GM08714 (cell line): ENCODE data around the gene MCM5.
"Not testable (repeated sequence)": the region's sequence is repeated elsewhere in the genome, so short reads cannot be mapped to it uniquely, and the experiment has no call there.

Experiments used
- H3K4me3 ChIP-seq: fragments of 200-500 bp; sonication (Bioruptor generic); 2 replicates; pipeline ENCODE4 v1.5.1; 2014; ENCODE audit warnings: mild to moderate bottlenecking, low read length, inconsistent platforms
- ZNF274 ChIP-seq: IDR thresholded peaks from 2 replicates; pipeline ENCODE4 v1.6.1; 2012; ENCODE audit warnings: mild to moderate bottlenecking, low read depth, low read length

Gene MCM5

DNA sequence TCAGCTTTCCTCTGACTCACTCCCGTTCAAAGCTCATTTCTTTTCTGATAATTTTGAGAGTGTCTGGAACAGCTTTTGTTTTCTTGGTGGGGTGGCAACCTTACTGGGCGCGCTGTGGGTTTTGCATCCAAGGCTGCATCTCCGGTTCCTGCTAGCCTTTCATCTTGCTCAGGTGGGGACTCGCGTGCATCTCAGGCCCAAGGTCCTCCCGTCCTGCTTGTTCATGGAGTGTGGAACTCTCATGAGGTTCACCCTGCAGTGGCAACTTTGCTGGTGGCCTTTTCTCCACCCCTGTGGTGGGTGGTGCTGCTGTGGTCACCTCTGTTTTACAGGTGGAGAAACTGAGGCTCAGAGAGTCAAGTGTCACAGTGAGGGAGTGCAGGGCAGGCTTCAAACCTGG lies 25.6 kb downstream of the MCM5 start:
- no peak overlapping the region for H3K4me3 ChIP-seq
- TF ChIP-seq ZNF274 = no peak

DNA sequence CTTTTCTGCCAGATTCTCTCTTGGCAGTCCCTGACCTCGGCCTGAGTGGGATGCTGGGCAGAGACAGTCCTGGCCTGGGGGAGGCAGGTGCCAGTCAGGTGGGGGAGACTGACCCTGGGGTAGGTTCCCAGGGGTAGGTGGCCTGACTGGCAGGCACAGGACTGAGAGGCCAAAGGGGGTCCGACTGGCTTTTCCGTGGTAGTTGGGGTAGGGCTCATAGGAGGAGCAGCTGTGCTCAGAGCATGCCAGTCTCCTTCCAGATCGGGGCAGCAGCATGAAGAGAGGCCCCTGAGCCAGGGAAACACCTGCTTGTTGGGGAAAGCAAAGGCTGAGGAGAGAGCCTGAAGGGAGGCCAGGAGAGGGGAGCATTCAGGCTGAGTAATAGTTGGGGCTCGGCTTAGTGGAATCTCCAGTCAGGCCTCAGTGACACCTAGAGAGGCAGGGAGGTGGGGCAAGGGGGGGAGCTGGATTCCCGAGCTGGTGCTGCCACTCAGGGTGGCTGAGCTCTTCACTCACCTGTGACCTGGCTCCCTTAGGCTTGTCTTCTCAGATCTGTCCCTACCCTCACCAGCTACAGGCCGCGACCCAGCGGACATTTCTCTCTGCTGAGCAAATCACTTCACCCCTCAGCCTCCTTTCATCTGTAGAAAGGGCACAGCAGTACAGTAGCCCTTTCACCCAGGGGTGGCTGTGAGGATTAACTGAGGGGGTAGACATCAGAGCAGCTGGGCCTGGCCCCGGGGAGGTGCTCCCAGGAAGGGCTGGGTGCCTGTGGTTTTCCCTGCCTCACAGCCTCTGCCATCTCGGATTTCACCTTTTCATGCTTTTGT lies 26.2 kb downstream of the MCM5 start:
- TF ChIP-seq ZNF274 = no peak
- no peak overlapping the region for H3K4me3 ChIP-seq

DNA sequence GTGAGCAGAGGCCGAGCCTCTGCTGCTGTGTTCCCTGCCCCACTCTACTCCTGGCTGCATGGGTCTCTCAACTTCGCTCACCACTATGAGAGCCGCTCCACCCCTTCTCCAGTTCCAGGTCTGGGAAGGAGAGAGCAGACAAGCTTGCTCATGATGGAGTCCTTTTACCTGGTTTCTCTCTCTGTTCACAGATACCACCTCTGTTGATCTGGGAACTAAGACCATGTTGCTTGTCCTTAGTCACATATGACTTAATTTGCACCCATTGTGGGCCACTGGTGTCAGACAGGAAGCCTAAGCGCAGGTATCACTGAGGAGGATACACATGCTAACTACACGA lies 26.8 kb downstream of the MCM5 start:
- H3K4me3 ChIP-seq = no peak overlapping the region
- no peak for TF ChIP-seq ZNF274

DNA sequence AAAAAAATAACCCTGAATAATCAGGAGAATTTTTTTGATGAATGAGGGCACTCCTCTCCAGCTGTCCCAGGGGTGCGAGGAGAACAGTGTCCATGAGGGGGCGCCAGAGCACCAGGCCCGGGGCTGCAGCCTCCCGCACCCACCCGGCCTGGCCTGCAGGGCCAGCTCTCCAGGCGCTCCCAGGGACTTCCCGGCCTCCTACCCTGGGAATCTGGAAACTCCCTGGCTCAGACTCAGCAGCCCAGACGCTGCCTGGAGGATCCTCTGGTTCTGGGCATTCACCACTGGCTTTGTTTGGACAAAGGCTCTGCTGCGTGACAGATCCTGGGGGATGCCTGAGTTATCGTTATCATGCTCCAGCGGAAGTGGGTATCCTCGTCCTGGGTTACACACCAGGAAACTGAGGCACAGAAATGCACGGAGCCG lies 31.0 kb downstream of the MCM5 start:
- H3K4me3 ChIP-seq = no peak overlapping the region
- TF ChIP-seq ZNF274 = no peak

DNA sequence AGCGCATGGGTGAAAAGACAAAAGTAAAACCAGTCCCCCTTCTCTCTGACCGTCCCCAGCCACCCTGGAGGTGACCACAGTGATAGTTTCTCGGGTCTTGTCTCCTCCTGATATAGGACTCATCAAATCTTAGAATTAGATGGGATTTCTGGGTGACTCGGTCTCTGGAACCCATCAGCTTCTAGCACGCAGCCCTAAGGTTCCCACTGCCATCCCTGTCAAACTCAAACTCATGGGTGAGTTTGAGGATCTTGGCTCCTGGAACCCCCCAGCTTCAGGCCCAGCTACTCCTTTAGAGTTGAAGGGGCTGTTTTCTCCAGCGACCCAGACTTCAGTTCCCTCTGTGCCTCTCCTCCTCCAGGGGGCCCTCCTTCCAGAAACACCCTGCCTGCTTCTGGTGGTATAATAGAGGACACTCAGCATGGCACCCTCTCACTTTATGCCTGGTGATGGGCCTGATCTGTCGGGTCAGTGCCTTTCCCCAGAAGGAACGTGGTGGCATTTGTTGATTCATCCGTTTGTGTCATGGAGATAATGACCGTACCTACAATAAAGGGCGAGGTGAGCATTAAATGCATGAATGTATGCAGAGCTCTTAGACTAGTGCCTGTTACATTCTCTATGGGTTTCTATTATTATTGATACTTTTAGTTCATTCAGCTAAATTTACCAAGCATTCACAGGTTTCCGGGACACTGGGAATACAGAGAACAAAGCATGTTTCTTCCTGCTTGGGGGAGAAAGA lies 31.7 kb downstream of the MCM5 start:
- no peak for TF ChIP-seq ZNF274
- H3K4me3 ChIP-seq = no peak overlapping the region

DNA sequence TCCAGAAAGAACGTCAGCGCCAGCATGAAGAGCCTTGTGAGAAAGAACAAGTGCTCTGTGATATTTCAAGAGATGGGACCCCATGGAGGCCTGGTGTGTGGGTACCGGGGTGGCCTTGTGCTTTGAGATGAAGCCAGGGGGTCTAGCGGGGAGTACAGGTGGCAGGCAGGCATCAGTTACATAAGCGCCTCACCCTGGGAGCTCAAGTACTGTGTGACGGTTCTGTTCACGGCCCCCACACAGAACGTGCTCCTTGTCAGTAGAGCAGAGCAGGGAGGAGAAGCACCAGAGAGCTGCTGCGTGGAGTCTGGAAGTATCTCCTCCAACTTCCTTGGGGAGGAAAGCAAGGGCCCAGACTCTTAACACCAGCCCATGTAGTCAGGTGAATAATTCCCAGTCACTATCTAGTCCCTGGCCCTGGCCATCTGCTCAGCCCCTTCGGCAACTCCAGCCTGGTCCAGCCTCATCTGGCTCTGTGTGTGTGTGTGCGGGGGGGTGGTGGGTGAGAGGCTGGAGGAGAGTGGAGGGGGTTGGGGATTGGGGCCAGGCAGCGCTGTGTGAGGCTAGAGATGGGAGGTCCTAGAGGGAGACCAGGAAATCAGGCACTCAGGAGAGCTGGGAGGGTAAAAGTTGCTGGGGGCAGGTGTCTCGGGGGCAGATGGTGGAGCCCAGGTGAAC lies 32.4 kb downstream of the MCM5 start:
- H3K4me3 ChIP-seq = no peak overlapping the region
- no peak for TF ChIP-seq ZNF274

DNA sequence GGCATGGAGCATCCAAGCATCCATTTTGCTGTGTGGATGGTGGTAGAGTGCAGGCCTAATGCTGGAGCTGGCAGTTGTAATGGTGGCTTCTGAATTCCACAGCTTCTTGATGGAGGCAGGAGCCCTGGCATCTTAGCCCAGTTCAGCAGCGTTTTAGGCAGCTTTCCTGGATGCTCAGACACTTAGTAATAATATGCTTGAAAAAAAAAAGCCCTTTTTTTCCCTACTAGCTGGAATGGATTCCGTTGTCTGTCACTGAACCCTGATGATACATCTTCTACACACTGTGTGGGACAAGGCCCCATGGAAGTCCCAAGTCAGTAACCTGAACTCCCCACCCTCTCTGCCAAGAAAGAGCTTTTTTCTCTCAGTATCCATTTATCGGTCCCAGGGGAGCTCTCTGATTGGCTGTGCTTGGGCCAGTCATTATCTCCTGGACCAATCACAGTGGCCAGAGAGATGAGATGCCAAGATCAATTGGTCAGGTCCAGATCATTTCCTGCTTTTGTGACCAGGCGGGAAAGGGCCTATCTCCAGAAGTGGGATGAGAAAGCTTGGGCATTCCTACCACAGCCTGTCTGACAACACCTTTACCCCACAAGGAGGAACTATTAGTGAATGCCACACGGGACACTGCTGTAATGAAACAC lies 34.2 kb downstream of the MCM5 start:
- H3K4me3 ChIP-seq = no peak overlapping the region
- TF ChIP-seq ZNF274 = no peak

DNA sequence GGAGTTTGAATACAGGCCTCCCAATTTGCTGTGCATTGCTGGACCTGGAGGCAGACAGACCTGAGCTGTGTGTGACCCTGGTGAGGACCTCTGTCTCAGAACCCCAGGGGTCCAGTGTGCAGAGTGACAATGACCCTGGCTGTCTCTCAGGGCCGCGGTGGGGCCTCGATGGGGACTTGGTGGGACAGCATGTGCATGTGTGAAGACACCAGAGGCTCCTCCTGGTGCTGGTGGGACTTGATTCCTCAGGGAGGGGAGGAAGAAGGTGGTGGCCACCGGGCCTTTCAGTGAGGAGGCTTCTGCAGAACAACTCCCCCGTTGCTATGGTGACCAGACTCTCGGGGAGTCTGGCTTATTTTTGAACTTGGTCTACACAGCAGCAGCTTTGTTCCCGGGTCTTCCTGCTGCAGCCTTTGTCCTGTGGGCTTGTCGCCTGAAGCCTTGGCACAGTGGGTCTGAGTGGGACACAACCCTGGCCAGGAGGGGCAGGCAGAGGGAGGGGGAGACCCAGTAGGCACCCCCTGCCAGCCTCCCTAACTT lies 35.3 kb downstream of the MCM5 start:
- no peak overlapping the region for H3K4me3 ChIP-seq
- TF ChIP-seq ZNF274 = no peak

DNA sequence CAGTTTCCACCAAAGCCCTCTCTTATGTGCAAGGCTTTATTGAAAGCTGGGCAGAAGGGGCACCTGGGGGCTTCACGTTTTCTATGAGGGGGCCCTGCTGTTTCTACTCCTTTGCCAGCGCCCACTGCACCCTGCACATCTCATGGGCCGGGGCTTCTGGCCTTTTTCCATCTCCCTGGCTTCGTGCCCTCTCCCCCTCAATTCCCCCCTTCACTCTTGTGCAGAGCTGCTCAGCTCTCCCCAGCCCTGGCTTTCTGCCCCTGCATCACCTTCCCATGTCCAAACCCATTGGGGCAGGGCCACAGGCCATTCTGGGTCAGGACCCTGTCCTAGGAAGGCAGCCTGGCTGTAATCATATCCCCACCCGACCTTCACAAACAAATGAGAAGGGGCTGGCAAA lies 36.5 kb downstream of the MCM5 start:
- TF ChIP-seq ZNF274 = no peak
- H3K4me3 ChIP-seq = no peak overlapping the region

DNA sequence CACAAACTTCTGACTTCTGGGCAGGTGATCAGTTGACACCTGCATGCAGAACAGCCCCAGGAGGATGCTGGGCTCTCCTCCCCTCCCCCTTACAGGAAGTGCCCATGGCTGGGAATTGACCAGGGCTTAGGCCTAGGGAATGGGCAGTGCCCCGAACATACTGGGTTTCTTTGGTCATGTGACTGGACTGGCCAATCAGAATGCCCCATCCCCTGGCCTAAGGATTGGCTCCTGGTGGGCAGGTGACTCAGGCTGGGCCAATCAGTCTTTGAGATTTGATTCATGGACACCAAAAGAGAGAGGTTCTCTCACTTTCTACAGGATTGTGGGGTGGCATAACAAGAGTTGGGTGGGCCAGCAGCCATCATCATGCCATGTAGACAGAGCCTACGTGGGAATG lies 37.1 kb downstream of the MCM5 start:
- no peak overlapping the region for H3K4me3 ChIP-seq
- TF ChIP-seq ZNF274 = no peak

DNA sequence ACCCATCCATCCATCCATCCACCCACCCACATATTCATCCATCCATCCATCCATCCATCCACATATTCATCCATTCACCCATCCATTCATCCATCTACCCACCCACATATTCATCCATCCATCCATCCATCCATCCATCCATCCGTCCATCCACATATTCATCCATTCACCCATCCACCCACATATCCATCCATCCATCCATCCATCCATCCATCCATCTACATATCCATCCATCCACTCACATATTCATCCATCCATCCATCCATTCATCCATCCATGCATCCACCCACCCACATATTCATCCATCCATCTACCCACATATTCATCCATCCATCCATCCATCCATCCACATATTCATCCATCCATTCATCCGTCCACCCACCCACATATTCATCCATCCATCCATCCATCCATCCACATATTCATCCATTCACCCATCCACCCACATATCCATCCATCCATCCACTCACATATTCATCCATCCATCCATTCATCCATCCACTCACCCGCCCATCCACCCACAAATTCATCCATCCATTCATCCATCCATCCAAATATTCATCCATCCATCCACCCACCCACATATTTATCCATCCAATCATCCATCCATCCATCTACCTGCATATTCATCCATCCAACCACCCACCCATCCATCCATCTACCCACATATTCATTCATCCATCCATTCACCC lies 38.9 kb downstream of the MCM5 start:
- H3K4me3 ChIP-seq = not testable (repeated sequence)

DNA sequence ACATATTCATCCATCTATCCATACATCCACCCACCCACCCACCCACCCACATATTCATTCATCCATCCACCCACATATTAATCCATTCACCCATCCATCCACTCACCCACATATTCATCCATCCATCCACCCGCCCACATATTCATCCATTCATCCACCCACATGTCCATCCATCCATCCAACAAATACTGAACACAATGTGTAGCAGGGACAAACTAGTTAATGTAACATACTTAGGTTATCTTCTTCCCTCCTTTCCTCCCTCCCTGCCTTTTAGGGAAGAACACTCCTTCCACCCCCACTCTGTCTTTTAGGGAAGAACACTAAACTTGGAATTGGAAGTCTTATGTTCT lies 39.4 kb downstream of the MCM5 start:
- no peak overlapping the region for H3K4me3 ChIP-seq
- TF ChIP-seq ZNF274 = no peak

DNA sequence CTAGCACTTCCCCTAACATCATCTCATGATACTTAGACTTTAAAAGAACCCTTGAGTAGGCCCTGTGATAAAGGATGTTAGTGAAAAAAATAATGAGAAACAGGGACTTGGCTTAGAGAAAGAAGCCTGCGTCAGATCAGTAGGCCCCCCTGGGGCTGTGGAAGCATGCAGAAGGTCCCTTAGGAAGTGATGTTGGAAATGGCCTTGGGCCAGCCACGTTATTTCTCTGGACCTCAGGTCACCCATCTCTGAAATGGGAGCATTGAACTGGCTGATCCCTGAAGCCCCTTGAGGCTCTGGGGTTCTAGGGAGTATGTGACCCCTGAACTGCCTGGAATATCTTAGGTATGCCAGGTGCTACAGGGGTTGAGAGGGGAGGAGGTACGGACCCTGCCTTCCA lies 40.2 kb downstream of the MCM5 start:
- no peak for TF ChIP-seq ZNF274
- no peak overlapping the region for H3K4me3 ChIP-seq
